ENCODE measurements around the gene EIPR1.

GRCh38 chr2:3177891-3178577 lies 199.6 kb downstream of the EIPR1 start:
- TF ChIP-seq EZH2 (IDR thresholded peaks at IDR 0.05; ENCODE audit: low read depth), result no peak
- no peak for TF ChIP-seq CTCF (conservative IDR thresholded peaks at IDR 0.05)
